Small intestine (tissue), 7 donors: ENCODE data around the gene FBXL17. TPM values are rescaled to one million over a fixed set of nuclear protein-coding genes. Genes with fewer than 3 reads are reported as not detected.

Experiments used
- DNase-seq, 2 donors: peaks; one replicate each; pipeline versions ENCODE4 v3.0.0 to v3.0.0-alpha.2; 2013
- FAIRE-seq: peaks from 2 replicates; lab custom pipeline; 2012; peaks lifted over from hg19 to GRCh38; lab: Jason Lieb, UNC
- H3K27ac ChIP-seq, 3 donors: one replicate each; pipeline ENCODE4 v1.5.1; 2013; ENCODE audit warnings: low read length in 2 of 3, mild to moderate bottlenecking in 2 of 3, control low read depth in 1 of 3, inconsistent platforms in 1 of 3, low read depth in 1 of 3, moderate library complexity in 1 of 3
- H3K27me3 ChIP-seq, 3 donors: one replicate each; pipeline ENCODE4 v1.6.1; 2013; ENCODE audit warnings: low read length in 3 of 3, inconsistent platforms in 1 of 3; ENCODE audit not compliant: control insufficient read depth in 3 of 3, insufficient read depth in 3 of 3
- H3K36me3 ChIP-seq, 3 donors: one replicate each; pipeline ENCODE4 v1.6.1; 2013; ENCODE audit warnings: low read length in 3 of 3, inconsistent platforms in 1 of 3, low read depth in 1 of 3, mild to moderate bottlenecking in 1 of 3, moderate library complexity in 1 of 3; ENCODE audit not compliant: control insufficient read depth in 3 of 3, insufficient read depth in 2 of 3
- H3K4me1 ChIP-seq, 3 donors: one replicate each; pipeline ENCODE4 v1.6.1; 2013; ENCODE audit warnings: low read length in 2 of 3, inconsistent platforms in 1 of 3, low read depth in 1 of 3, mild to moderate bottlenecking in 1 of 3, moderate library complexity in 1 of 3; ENCODE audit not compliant: control insufficient read depth in 3 of 3, insufficient read depth in 2 of 3
- H3K4me3 ChIP-seq, 3 donors: one replicate each; pipeline ENCODE4 v1.5.1; 2013; ENCODE audit warnings: low read length in 3 of 3, control low read depth in 1 of 3, inconsistent platforms in 1 of 3, low read depth in 1 of 3, mild to moderate bottlenecking in 1 of 3, moderate library complexity in 1 of 3
- H3K9me3 ChIP-seq, 2 donors: one replicate each; pipeline ENCODE4 v1.6.1; 2013; ENCODE audit warnings: low read depth in 1 of 2, low read length in 1 of 2; ENCODE audit not compliant: control insufficient read depth in 2 of 2, insufficient read depth in 1 of 2
- WGBS, 3 donors: extraction: QIAGEN DNeasy Blood & Tissue Kit; methylation state at CpG; one replicate each; pipeline ENCODE4 v1.1.7; 2013; 5-methylcytosine and 5-hydroxymethylcytosine counted together
- polyA plus RNA-seq, 4 donors: library from polyadenylated mRNA; stranded (reverse) in 3 of 4; unstranded in 1 of 4; fragments of 200-250 nt in 3 of 4; fragments of 120-200 nt in 1 of 4; gene quantifications; one replicate each; pipeline versions ENCODE4 v1.2.1 to v1.2.3, GENCODE V29; 2013
- donor health status: healthy with polysubstance abuse.
- donor health status: control.
- donor health status: control.
- donor health status: Bipolar disorder and iron deficiency.
- donor health status: healthy.

Gene FBXL17
- polyA plus RNA-seq, 4 donors, result 5.4 to 20.6 (median 8.3) TPM

GRCh38 chr5:108122702-108123101 lies 259.2 kb downstream of the FBXL17 start:
- no peak for FAIRE-seq

DNA sequence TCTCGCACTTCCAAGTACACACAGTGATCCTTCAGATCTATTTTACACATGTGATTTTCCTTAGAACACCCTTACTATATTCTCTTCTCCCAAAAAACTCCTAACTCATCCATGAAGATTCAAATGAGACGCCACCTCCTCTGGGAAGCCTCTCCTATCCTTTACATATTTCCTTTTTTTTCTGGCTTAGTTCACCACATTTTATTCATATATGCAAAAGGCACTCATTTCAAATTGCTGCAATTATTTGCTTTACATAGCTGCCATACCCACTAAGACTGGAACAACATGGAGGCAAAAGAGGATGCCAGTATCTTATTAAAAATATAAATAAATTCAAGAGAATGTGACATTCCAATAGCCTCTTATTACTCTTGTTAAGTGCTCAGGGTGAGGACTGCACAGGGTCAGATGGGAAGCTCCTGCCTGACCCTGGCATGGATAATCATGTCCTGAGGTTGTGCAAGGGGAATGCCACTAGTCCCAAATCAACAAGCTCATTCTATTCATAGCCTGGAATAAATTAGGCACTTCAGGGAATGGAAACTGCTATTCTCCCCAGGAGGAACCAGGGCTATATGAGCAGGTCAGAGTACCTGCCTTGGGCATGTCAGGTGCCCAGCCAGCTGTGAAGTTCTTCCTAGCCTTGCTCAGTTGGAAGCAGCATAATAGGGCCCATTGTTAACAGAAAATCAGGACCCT lies 262.9 kb downstream of the FBXL17 start:
- FAIRE-seq (no peak), DNase-seq (no peak)
- Histone ChIP-seq H3K27ac (no peak overlapping the region), H3K9me3 (no peaks in the 10 kb centered on the region), H3K27me3 (no peaks in the 10 kb centered on the region), H3K36me3 (peaks cover 0 to 3% (median 0%) of the 10 kb centered on the region in 3 donors), H3K4me1 (no peaks in the 10 kb centered on the region), H3K4me3 (no peak overlapping the region)
- 94 to 97% (median 95%) methylated on average over 2 of the region's 2 CpGs for WGBS, 3 donors

More at GRCh38 chr5:108122702-108123101, 259.2 kb downstream of the FBXL17 start:
- no peaks in the 10 kb centered on the region for H3K4me1 ChIP-seq
- H3K9me3 ChIP-seq, result no peaks in the 10 kb centered on the region
- H3K4me3 ChIP-seq, result no peak overlapping the region
- H3K27me3 ChIP-seq, result no peaks in the 10 kb centered on the region
- no peak for DNase-seq
- H3K27ac ChIP-seq, result no peak overlapping the region
- 91 to 94% (median 92%) methylated on average over 4 of the region's 4 CpGs for WGBS, 3 donors
- H3K36me3 ChIP-seq, result peaks cover 0 to 3% (median 0%) of the 10 kb centered on the region in 3 donors

DNA sequence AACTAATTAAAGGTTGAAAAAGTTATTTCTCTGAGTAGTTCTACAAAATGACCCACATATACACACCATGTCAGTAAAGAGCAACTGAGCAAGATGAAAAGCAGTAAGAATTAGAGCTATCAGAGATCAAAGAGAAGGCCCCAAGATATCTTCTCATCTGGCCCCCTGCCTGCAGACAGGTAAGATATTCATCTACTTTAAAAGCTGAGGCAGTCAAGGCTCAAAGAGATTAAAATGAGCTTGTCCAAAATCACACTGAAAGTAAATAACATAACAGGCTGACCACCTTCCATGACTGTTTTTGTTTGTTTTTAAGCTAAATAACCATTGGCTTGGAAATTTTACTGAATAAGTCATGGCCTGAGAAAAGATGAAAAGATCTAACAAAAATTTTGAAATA lies 266.2 kb downstream of the FBXL17 start:
- FAIRE-seq (no peak), DNase-seq (no peak)
- Histone ChIP-seq H3K9me3 (peaks cover 0 to 4% of the 10 kb centered on the region in 2 donors), H3K27me3 (no peaks in the 10 kb centered on the region), H3K4me1 (no peaks in the 10 kb centered on the region), H3K4me3 (no peak overlapping the region), H3K27ac (no peak overlapping the region), H3K36me3 (peaks cover 0 to 3% (median 0%) of the 10 kb centered on the region in 3 donors)

GRCh38 chr5:108113950-108114349 lies 267.9 kb downstream of the FBXL17 start:
- H3K27me3 ChIP-seq, result no peaks in the 10 kb centered on the region
- no peaks in the 10 kb centered on the region for H3K4me1 ChIP-seq
- H3K9me3 ChIP-seq, result peaks cover 0 to 4% of the 10 kb centered on the region in 2 donors
- 76 to 93% (median 92%) methylated on average over 2 of the region's 2 CpGs for WGBS, 3 donors
- no peak overlapping the region for H3K4me3 ChIP-seq
- DNase-seq, result no peak
- H3K27ac ChIP-seq, result no peak overlapping the region
- FAIRE-seq, result no peak
- H3K36me3 ChIP-seq, result no peaks in the 10 kb centered on the region

GRCh38 chr5:108111736-108112135 lies 270.2 kb downstream of the FBXL17 start:
- H3K4me1 ChIP-seq, result no peaks in the 10 kb centered on the region
- no peak overlapping the region for H3K4me3 ChIP-seq
- H3K27me3 ChIP-seq, result no peaks in the 10 kb centered on the region
- H3K9me3 ChIP-seq, result peaks cover 0 to 4% of the 10 kb centered on the region in 2 donors
- no peaks in the 10 kb centered on the region for H3K36me3 ChIP-seq
- FAIRE-seq (no peak), DNase-seq (no peak)
- H3K27ac ChIP-seq, result no peak overlapping the region
- 89 to 91% (median 90%) methylated on average over 2 of the region's 2 CpGs for WGBS, 3 donors

GRCh38 chr5:108109059-108109458 lies 272.8 kb downstream of the FBXL17 start:
- Histone ChIP-seq H3K36me3 (peaks cover 0 to 4% (median 0%) of the 10 kb centered on the region in 3 donors), H3K4me3 (no peak overlapping the region), H3K27me3 (no peaks in the 10 kb centered on the region), H3K9me3 (peaks cover 0 to 4% of the 10 kb centered on the region in 2 donors), H3K27ac (no peak overlapping the region), H3K4me1 (no peaks in the 10 kb centered on the region)
- 96 to 97% (median 97%) methylated on average over 2 of the region's 2 CpGs for WGBS, 3 donors
- FAIRE-seq, result no peak
- DNase-seq, result no peak

GRCh38 chr5:108104448-108104847 lies 277.4 kb downstream of the FBXL17 start:
- DNase-seq (no peak), FAIRE-seq (no peak)
- Histone ChIP-seq H3K4me1 (no peaks in the 10 kb centered on the region), H3K27me3 (no peaks in the 10 kb centered on the region), H3K27ac (no peak overlapping the region), H3K4me3 (no peak overlapping the region), H3K9me3 (no peaks in the 10 kb centered on the region), H3K36me3 (peaks cover 0 to 4% (median 0%) of the 10 kb centered on the region in 3 donors)
- 95 to 97% (median 97%) methylated on average over 1 of the region's 1 CpG for WGBS, 3 donors

DNA sequence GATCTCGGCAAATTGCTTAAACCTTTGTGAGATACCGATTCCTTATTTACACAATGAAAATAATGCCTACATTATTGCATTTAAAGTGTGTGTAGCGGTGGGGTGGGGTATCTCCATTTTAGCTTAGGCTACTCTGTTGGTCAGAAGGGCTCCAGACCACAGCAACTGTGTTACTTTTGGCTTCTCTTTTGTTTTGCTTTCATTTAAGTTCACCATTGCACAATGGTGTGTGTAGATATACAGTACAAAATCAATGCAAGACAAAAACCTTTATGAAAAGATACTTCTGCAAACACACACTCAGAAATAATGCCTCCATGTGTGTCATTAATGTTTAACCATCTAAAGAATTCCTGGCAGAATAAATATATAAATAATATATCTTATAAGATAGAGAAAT lies 279.4 kb downstream of the FBXL17 start:
- Histone ChIP-seq H3K4me1 (no peaks in the 10 kb centered on the region), H3K27me3 (no peaks in the 10 kb centered on the region), H3K9me3 (no peaks in the 10 kb centered on the region), H3K27ac (no peak overlapping the region), H3K4me3 (no peak overlapping the region), H3K36me3 (peaks cover 0 to 4% (median 0%) of the 10 kb centered on the region in 3 donors)
- no peak for DNase-seq
- WGBS, 3 donors, result 92 to 95% (median 95%) methylated on average over 3 of the region's 3 CpGs
- no peak for FAIRE-seq

GRCh38 chr5:108101821-108102220 lies 280.1 kb downstream of the FBXL17 start:
- H3K36me3 ChIP-seq, result peaks cover 0 to 4% (median 0%) of the 10 kb centered on the region in 3 donors
- no peaks in the 10 kb centered on the region for H3K4me1 ChIP-seq
- H3K9me3 ChIP-seq, result no peaks in the 10 kb centered on the region
- H3K27me3 ChIP-seq, result no peaks in the 10 kb centered on the region
- no peak overlapping the region for H3K4me3 ChIP-seq
- 90 to 94% (median 92%) methylated on average over 3 of the region's 3 CpGs for WGBS, 3 donors
- FAIRE-seq, result no peak
- DNase-seq, result no peak
- H3K27ac ChIP-seq, result no peak overlapping the region
